T-helper 2 cell (primary cell): ENCODE results near the gene ST3GAL4.

Source experiments
- DNase-seq, 5 experiments: peaks; one replicate each; pipeline versions ENCODE4 v3.0.0 to v3.0.0-alpha.2; 2012 to 2022

Gene ST3GAL4

DNA sequence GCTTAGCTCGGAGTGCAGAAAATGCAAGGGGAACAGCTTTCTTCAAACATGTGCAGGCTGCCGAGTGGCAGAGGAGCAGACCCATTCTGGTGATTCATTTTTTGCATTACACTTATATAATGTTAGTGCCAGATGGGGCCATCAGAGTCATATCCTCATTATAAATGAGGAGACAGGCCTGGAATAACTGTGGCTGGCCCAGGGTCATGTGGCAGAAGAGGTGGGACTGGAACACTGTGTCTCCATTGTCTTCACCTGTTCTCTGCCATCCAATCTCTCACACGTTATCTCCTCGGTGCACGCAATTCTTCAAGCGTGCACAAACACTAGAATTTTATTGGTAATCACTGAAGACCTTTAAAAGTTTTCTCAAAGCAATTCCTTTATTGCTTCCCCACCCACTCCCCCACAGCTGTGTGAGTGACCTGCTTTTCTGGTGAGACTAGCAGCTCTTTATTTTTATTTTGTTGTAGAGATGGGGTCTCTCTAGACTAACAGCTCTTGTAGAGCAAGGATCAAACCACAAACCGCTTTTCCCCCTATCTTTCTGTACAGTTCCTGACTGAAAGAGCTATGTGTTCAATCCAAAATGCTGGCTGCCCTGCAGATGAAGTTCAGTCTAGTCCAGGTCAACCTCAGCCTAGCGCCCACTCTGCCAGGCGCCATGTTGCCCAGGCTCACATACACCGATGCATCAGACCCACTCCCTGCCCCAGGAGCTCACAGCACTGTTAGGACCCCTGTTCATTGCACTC is 75.3 kb downstream of the ST3GAL4 start:
- DNase-seq: no peak

DNA sequence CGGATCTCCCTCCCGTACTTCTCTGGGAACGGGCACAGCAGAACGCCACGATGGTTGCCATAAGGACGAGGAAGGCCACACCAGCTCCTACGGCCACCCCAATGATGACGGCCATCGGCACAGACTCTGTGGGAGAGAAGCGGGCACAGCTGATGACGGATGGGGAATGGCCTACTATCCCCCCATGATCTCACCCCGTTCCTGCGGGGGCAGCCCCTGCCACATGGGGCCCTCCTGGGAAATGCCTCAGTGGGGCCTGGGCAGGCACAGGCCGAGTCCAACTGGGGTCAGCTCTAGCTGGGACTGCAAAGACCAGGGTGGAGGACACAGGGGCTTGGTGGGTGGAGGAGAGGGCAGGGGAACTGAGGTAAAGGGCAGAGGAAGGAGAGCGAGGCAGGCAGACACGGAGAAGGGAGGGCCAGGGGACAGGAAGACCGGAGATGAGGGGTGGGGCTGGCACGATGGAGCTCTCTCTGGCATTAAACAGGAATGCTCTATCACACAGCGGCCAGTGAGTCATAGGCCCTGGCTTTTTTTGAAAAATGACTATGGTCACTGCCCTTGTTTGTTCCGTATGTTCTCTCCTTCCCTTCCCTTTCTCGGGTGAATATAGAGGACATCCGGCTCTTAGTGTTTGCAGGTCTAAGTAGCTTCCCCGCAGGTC is 76.0 kb downstream of the ST3GAL4 start:
- DNase-seq: no peak

DNA sequence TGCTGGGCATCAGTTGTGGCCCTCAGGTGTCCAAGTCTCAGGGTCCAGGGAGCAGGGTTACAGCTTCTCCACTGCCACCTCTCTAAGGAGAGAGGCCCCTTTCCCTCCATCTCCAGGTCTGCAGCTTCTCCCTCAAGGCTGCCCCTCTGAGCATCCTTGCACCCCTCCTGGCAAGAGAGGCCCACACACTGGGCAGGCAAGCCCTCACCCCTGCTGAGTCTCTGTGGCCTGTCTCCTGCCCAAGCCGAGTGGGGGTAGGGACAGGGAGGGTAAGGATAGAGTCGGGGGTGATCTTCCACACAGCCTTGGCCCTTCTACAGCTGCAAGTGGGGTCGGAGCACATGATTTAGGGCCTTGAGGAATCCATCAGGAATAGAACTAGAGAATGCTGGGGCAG is 76.6 kb downstream of the ST3GAL4 start:
- DNase-seq: no peak

DNA sequence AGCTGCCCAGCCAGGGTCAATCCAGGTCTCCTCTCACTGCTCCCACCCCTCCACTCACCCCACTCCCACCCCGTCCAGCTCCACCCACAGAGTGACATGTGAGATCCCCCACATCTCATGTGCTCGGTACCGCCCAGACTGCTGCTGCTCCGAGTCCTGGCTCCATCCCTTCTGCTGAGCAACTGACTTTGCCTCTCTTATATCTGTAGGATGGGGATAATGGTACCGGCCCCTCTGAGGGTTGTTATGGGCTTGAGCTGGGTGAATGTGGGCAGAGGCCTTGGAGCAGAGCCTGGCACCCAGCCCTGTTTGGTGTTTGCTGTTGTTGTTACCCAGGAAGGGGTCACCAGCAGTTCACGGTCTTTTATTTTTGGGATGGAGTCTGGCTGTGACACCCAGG is 77.0 kb downstream of the ST3GAL4 start:
- no peak for DNase-seq

DNA sequence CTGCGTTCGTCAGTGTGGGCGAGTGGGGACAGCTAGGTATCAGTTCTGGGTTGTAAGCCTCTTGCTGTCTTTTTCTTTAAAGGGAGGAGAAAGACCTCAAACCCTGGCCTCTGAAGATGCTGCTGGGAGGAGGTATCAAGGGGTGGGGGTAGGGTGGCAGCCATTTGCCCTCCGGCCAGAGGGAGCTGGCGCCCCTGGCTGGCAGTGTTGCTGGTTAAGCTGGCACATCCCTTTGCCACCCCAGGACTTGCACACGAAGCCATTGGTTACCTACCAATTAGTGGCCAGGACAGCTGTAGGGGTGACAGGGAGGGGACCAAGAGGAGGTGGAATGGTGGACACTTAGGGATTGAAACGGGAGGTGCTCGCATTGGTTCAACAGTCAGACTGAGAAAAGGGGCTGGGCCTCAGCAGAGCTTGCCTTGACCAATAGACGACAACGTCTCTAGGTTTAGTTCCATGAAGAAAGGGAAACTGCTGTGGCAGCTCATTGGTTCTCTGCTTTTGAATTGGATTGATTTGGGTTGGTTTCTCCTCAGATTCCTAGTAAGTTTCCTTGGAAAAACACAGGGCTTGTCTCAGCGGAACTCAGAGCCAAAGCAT is 77.9 kb downstream of the ST3GAL4 start:
- DNase-seq: no peak

DNA sequence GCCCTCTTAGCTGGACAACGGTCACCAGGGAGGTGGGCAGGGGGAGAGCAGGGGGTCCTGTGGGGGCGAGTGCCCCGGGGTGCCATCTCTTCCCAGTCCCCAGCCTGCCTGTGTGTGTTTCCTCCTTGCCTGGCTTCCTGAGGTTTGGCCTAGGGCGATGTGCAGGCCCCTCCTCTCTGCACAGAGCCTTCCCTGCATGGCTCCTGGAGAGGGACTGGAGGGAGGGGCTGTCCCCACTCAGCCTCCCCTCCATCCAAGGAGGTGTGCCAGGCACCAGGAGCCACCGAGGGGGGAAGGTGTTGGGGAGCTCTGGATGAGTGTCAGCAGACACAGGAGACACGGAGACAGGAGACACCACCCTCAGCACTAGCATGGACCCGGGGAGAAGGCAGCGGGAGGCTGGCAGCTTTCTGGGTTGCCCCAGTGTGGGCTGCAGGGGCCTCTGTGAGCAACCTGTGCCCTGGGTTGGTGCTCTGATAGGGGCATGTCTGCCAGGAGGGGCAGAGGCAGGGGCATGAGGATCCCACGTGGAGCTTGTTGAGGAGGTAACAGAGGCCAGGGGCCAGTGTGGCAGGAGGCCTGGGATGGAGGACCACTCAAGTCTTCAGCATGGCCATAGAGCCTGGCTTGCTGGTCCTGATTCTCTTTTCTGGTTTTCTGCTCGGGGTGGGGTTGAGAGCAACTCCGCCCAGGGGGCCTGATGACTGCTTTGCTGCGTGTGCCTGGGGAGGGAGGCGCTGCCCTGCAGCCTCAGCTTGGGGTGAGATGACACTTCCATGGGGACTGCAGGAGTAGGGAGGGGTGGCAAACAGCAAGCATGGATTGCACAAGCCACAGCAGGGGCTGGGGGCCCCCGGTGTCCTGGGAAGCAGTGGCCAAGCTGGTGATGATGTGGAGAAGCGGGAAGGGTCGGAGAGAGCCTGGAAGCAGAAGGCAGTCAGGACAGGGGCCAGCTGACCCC is 78.8 kb downstream of the ST3GAL4 start:
- no peak for DNase-seq

DNA sequence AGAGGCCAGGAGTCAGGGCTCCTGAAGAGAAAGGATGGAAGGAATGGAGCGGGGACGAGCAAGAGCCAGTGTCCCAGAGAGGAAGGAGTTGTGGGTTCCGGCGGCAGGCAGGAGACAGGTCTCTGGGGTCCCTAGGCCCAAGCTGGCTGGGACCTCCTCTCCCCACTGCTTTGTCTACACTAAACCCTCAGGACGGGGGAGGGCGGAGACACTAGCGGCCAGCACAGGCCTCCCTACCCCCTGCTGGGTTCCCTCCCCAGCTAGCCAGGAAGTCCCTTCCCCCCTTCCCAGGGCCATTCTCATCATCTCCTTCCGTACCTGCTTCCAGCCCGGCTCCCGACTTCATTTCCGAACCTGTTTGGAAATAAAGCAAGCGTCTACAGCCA is 79.5 kb downstream of the ST3GAL4 start:
- DNase-seq: no peak

DNA sequence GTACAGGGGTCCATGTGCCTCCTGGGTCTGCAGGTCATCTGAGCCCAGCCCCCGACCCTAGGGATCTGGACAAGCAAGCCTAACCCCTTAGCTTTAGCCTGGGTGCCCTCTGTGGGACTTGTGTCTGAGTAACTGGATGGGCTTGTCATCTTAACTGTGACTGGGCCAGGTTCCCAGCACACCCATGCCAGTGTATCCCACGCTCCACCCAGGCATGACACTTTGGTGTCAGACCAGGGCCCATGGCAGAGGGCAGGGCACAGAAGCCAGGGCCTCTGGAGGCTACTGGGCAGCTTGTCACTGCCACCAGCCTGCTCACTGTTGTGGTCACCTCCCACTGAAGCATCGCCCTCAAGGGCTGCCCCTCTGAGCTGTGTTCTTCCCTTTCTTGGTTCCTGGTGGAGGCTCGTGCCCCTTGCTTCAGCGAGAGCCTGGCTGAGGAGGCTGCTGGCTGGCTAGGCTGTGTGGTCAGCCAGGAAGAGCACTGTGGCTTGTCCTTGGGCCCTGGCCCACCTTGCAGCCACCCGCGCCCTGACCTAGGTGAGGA is 80.8 kb downstream of the ST3GAL4 start:
- DNase-seq: no peak

DNA sequence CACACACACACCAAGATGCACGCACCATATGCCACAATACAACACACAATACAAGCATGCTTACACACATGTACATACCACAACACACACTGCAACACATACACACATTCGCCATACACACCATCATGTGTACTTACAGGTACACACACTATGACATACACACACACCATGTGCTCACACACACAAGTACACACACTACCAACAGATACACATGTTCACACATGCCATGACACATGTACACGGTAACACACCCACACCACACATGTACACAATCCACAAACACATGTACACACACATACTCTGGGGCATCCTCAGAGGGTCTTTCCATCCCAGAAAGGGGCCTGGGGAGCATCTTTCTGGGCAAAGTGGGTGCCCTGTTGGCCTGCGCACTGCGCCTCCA is 82.2 kb downstream of the ST3GAL4 start:
- DNase-seq: no peak

DNA sequence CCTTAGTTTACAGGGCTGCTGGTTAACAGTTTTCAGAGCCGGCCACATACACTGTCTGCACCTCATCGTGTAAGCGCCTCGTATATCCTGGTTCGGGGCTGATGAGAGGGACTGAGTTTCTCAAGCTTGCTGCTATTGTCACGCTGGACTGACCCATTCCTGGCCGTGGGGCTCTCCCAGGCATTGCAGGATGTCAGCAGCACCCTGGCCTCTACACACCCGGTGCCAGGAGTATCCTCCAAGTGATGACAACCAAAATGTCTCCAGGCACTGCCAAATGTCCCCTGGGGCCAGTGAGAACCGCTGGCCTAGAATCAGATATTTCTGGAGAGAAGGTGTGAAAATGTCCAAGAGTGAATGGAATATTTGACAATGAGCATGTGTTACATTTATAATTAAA is 82.8 kb downstream of the ST3GAL4 start:
- DNase-seq: no peak

DNA sequence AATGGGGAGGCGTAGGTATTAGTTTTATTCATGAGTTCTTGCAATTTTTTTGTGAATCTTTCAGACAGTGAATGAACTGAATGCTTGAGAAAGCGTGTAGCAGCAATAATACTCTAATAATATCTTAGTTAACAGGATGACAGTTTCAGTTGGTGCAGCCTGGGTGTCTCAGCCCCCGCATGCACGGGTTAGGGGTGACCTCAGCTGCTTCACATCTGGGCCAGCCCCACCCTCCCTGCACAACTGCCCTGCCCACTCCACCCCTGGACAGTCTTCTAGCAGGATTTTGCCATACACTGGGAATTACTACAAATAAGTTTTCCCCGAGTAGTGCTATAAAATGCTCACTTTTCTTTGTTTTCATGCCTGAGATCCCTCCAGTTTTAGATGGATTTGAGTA is 83.2 kb downstream of the ST3GAL4 start:
- no peak for DNase-seq

DNA sequence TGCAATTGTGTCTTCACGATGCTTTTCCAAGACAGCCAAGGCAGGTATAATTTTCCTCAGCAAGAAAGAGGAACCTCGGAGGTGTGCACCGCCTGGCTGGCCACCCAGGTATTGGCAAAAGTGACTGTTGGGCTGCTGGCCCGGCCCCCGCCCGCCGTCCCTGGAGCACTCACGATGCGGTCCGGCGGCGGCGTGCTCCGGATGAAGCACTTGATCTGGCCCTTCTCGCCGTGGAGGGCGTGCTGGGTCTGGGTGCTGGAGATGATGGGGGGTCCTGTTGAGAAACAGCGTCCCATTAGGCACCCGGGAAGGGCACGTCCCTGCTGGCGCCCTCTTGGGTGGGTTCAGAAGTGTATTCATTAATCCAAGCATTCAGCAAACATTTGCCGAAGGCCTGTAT is 84.8 kb downstream of the ST3GAL4 start:
- DNase-seq: no peak

DNA sequence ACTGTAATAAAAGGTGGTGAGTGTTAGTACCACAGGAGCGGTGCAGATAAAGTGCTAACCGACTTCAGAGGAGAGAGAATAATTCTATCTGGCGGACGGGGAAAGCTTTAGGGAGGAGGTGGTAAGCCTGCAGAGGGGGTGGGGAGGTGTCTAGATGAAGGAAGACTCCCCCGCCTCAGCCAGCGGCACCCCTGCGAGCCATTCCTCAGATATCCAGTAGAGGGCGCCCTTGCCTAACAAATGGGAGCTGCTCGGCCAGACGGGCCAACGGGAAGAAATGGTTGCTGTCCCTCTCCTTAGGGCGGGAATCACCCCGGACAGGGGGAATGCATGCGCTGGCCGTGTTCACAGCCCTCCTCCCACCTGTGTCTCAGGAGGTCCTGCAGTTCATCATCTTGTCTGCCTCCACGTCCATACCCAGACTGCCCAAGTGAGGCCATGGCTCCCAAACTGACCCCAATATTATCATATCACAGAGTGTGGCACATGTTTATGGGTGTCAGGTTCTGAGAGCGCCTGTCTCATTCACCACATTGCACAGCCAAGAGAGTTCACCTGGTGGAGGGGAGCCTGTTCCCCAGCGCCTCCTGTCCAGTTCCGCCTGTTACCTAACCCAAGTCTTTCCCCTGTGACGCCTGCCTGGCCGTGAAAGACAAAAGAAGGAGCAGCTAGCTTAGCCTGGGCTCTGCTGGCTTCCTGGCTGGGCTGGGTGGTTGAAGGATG is 85.5 kb downstream of the ST3GAL4 start:
- DNase-seq: peak; percentile 45 to 66 (median 52)

DNA sequence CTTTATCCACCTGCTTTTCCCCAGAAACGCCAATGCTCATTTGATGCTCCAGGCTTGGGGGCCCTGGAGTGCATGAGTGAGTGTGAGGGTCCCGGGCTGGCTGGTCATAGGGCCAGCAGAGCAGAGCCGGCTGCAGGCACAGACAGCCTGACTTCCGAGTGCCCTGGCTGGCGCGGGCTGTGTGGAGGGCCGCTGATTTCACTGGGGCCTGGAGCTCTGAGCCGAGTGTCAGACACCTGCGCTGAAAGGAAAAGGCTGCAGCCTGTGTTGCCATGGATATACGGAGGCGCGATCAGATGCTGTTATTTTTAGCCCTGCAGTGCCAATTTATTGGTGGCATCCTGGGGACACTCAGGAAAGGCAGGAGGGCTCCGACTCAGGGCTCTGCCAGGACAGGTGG is 87.6 kb downstream of the ST3GAL4 start:
- no peak for DNase-seq

DNA sequence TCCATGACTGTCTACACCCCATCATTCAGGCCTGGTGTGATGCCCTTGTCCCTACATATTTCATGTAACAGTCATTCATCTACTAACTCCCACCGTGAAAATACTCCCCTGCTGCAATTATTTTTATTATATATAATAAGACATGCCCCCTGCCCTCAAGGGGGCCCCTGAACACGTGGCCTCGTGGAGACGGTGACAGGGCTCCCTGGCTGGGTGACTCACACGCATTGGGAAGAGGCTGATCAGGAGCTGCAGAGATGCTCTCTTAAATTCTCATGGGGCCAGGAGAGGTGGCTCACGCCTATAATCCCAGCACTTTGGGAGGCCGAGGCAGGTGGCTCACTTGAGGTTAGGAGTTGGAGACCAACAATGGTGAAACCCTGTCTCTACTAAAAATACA is 88.6 kb downstream of the ST3GAL4 start:
- DNase-seq: no peak

DNA sequence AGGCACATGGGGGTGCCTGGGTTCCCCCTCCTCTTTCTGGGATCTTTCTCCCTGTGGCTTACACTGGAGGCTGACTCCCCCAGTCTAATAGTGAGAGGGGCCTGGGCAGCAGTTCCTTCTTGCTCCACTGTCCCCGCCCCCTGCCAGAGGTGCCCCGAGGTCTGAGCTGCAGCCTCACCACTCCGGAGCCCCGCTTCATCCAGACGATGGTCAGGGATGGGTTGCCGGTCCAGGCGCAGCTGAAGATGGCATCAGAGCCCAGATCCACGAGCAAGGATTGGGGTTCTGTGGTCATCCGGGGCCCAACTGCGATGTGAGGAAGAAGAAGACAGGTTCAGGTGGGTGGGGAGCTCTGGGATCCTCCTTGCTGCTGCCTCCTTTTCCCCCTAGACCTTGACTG is 91.1 kb downstream of the ST3GAL4 start:
- DNase-seq: no peak

DNA sequence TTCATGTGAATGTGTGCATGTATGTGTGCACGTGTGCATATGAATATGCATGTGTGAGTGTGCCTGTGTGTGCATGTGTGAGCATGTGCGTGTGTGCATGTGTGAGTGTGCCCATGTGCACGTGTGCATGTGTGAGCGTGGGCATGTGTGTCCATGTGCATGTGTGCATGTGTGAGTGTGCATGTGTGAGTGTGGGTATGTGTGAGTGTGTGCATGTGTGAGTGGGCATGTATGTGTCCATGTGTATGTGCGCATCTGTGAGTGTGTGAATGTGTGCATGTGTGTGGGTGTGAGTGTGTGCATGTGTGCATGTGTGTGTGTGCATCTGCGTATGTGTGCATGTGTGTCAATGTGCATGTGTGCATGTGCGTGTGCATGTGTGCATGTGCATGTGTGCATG is 94.7 kb downstream of the ST3GAL4 start:
- no peak for DNase-seq

DNA sequence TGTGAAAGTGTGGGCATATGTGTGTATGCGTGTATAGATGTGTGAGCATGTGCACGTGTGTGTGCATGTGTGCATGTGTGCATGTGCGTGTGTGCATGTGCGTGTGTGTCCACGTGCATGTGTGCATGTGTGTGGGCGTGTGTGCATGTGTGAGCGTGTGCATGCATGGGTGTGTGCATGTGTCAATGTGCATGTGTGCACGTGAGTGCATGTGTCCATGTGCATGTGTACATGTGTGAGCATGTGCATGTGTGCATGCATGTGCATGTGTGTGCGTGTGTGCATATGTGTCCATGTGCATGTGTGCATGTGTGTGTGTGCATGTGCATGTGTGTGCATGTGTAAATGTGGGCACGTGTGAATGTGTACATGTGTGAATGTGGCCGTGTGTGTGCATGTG is 95.3 kb downstream of the ST3GAL4 start:
- no peak for DNase-seq

DNA sequence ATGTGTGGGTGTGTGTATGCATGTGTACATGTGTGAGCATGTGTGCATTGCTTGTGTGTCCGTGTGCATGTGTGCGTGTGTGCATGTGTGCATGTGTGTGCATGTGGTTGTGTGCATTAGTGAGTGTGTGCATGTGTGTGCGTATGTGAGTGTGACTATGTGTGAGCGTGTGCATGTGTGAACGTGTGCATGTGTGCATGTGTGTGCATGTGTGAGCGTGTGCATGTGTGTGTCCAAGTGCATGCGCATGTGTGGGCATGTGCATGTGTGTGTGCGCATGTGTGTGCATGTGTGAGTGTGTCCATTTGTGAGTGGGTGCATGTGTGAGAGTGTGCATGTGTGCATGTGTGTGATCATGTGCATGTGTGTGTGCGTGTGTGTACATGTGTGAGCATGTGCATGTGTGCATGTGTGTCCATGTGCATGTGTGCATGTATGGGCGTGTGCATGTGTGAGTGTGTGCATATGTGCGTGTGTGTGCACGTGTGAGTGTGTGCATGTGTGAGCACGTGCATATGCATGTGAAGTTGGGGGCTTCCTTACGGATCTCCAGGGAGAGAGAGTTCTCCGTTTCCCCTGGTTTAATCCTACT is 95.8 kb downstream of the ST3GAL4 start:
- no peak for DNase-seq

DNA sequence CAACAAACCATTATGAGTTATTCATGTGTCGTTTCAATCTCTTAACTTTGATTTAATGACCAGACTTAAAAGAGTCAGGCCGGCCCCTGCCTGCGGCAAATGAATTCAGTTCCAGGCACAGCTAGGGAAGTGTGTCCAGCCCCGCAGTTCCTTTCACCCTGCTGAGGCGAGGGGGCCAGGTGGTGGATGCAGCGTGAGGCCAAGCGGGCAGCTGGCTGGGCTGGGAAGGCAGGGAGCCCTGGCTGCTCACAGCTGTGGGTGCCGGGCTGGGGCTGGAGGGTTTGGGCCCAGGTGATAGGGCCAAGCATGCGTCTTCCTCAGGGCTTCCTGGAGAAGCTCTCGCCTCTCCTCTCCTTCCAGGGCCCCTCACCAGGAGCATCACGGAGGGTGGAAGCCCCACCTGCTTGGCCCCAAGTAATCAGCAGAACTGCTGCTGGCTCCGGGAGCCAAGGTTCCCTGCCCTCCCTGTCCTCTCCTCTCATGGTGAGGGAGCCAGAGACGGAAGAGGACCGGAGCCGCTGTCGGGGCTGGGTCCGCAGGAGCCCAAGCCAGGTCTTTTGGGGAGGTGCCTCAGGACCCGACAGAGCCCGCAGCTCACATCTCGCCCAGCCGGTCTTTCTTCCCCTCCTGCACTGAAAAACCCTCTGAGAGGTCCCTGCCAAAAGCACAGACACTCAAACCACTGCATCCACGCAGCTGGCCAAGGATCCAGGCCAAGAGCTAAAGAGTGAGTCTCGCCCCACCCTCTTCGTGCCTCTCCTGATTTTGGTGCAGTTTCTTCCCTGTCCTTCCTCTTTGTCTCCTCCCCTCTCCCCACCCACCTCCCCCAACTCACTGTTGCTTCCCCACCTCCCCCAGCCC is 97.0 kb downstream of the ST3GAL4 start:
- DNase-seq: no peak

DNA sequence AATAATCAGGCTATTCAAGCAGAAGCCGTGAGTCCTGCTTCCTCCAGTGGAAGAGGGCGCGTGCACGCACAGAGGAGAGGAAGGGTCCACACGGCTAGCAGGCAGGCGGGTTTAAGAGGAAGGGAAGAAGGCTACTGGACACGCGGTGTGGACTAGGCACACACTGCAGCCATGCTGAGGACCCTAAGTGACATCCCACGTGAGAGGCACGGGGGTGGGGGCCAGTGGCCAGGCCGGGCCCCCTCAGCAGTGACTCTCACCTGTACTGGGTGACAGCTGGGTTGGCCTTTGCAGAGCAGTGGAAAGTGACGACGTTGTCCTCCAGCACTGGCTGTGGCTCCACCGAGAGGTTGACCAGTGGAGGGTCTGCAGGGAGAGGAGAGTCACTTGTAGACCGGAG is 100.6 kb downstream of the ST3GAL4 start:
- no peak for DNase-seq
